H9 (cell line): ENCODE results near the gene ZSCAN16. TPM values are rescaled to one million over a fixed set of nuclear protein-coding genes. Genes with fewer than 3 reads are reported as not detected.
A peak's percentile ranks its signal among the peaks of the same experiment; 100 is the strongest.

Source experiments
- DNase-seq: peaks from one replicate; pipeline ENCODE4 v3.0.0-alpha.2; 2017
- H2AFZ ChIP-seq: one replicate; pipeline ENCODE4 v1.6.1; 2013; ENCODE audit warnings: mild to moderate bottlenecking, low read length, control low read depth, moderate library complexity
- H2AK5ac ChIP-seq: 2 replicates; pipeline ENCODE4 v1.6.1; 2013; ENCODE audit warnings: low read length, control low read depth, mixed read lengths; ENCODE audit not compliant: insufficient read length
- H2BK120ac ChIP-seq: one replicate; pipeline ENCODE4 v1.6.1; 2013; ENCODE audit warnings: low read depth, mild to moderate bottlenecking, low read length, control low read depth, inconsistent platforms; ENCODE audit not compliant: poor library complexity, severe bottlenecking
- H2BK12ac ChIP-seq: 2 replicates; pipeline ENCODE4 v1.6.1; 2013; ENCODE audit warnings: low read length, control low read depth, mixed read lengths, low read depth; ENCODE audit not compliant: insufficient read length
- H2BK15ac ChIP-seq: 2 replicates; pipeline ENCODE4 v1.6.1; 2013; ENCODE audit warnings: low read depth, low read length, control low read depth
- H2BK20ac ChIP-seq: one replicate; pipeline ENCODE4 v1.6.1; 2013; ENCODE audit warnings: low read depth, mild to moderate bottlenecking, low read length, control low read depth, inconsistent platforms; ENCODE audit not compliant: poor library complexity, severe bottlenecking
- H2BK5ac ChIP-seq: 2 replicates; pipeline ENCODE4 v1.6.1; 2013; ENCODE audit warnings: low read length, control low read depth, mixed read lengths; ENCODE audit not compliant: insufficient read length
- H3K14ac ChIP-seq: 2 replicates; pipeline ENCODE4 v1.6.1; 2013; ENCODE audit warnings: low read length, control low read depth; ENCODE audit not compliant: insufficient read depth
- H3K18ac ChIP-seq: 2 replicates; pipeline ENCODE4 v1.6.1; 2013; ENCODE audit warnings: low read depth, mild to moderate bottlenecking, mixed read lengths, low read length, control low read depth; ENCODE audit not compliant: insufficient read length
- H3K23ac ChIP-seq: 2 replicates; pipeline ENCODE4 v1.6.1; 2013; ENCODE audit warnings: low read length, control low read depth, mixed read lengths, low read depth; ENCODE audit not compliant: insufficient read length
- H3K23me2 ChIP-seq: 2 replicates; pipeline ENCODE4 v1.6.1; 2013; ENCODE audit warnings: low read depth, mild to moderate bottlenecking, mixed read lengths, low read length, control low read depth; ENCODE audit not compliant: insufficient read length, poor library complexity, severe bottlenecking
- H3K27ac ChIP-seq: 2 replicates; pipeline ENCODE4 v1.5.1; 2013; ENCODE audit warnings: low read length, control low read depth, mixed read lengths, low read depth; ENCODE audit not compliant: insufficient read length
- H3K27me3 ChIP-seq: 2 replicates; pipeline ENCODE4 v1.6.1; 2013; ENCODE audit warnings: low read length, control low read depth, inconsistent platforms; ENCODE audit not compliant: insufficient read depth
- H3K4ac ChIP-seq: 2 replicates; pipeline ENCODE4 v1.6.1; 2013; ENCODE audit warnings: low read depth, mild to moderate bottlenecking, control low read depth, inconsistent platforms, low read length, moderate library complexity
- H3K4me1 ChIP-seq: 2 replicates; pipeline ENCODE4 v1.6.1; 2013; ENCODE audit warnings: low read length, control low read depth, inconsistent platforms; ENCODE audit not compliant: insufficient read depth
- H3K4me2 ChIP-seq: 2 replicates; pipeline ENCODE4 v1.6.1; 2013; ENCODE audit warnings: low read length, control low read depth, mixed read lengths; ENCODE audit not compliant: insufficient read length, insufficient read depth
- H3K56ac ChIP-seq: 2 replicates; pipeline ENCODE4 v1.6.1; 2013; ENCODE audit warnings: low read depth, mild to moderate bottlenecking, mixed read lengths, low read length, control low read depth; ENCODE audit not compliant: insufficient read length
- H3K79me1 ChIP-seq: 2 replicates; pipeline ENCODE4 v1.6.1; 2013; ENCODE audit warnings: low read depth, mild to moderate bottlenecking, moderate library complexity, low read length, control low read depth, inconsistent platforms; ENCODE audit not compliant: insufficient read depth, poor library complexity, severe bottlenecking
- H3K79me2 ChIP-seq: 2 replicates; pipeline ENCODE4 v1.6.1; 2013; ENCODE audit warnings: low read length, control low read depth, inconsistent platforms; ENCODE audit not compliant: insufficient read depth
- H3K9ac ChIP-seq: 2 replicates; pipeline ENCODE4 v1.6.1; 2013; ENCODE audit warnings: low read length, control low read depth, mixed read lengths; ENCODE audit not compliant: insufficient read length; ENCODE audit errors: extremely low read depth
- H3K9me3 ChIP-seq: one replicate; pipeline ENCODE4 v1.6.1; 2013; ENCODE audit warnings: low read depth, low read length, inconsistent platforms; ENCODE audit not compliant: control insufficient read depth
- H3T11ph ChIP-seq: one replicate; pipeline ENCODE4 v1.6.1; 2013; ENCODE audit warnings: mild to moderate bottlenecking, low read length, control low read depth, inconsistent platforms
- H4K20me1 ChIP-seq: one replicate; pipeline ENCODE4 v1.6.1; 2013; ENCODE audit not compliant: control insufficient read depth, insufficient read length, insufficient read depth
- H4K5ac ChIP-seq: 2 replicates; pipeline ENCODE4 v1.6.1; 2013; ENCODE audit warnings: low read depth, mild to moderate bottlenecking, mixed read lengths, low read length, control low read depth; ENCODE audit not compliant: insufficient read length
- H4K8ac ChIP-seq: replicated peaks from 2 replicates; pipeline ENCODE4 v1.6.1; 2013; ENCODE audit warnings: low read length, control low read depth, mixed read lengths, low read depth; ENCODE audit not compliant: insufficient read length
- H4K91ac ChIP-seq: 2 replicates; pipeline ENCODE4 v1.6.1; 2013; ENCODE audit warnings: low read depth, mild to moderate bottlenecking, moderate library complexity, mixed read lengths, low read length, control low read depth; ENCODE audit not compliant: insufficient read length
- H3K27ac Mint-ChIP-seq, 3 experiments: 2 replicates in 2 of 3; 3 replicates in 1 of 3; pipeline ENCODE4 v1.8.0; 2020 to 2021; ENCODE audit warnings: mixed read lengths in 3 of 3, mild to moderate bottlenecking in 1 of 3, moderate library complexity in 1 of 3
- H3K27me3 Mint-ChIP-seq: 2 replicates; pipeline ENCODE4 v1.8.0; 2021; ENCODE audit warnings: low read depth, mild to moderate bottlenecking, moderate library complexity, mixed read lengths
- H3K36me3 Mint-ChIP-seq, 3 experiments: 2 replicates in 2 of 3; 3 replicates in 1 of 3; pipeline ENCODE4 v1.8.0; 2020 to 2021; ENCODE audit warnings: low read depth in 3 of 3, mixed read lengths in 3 of 3; ENCODE audit not compliant: insufficient read depth in 1 of 3
- H3K4me1 Mint-ChIP-seq, 2 experiments: 2 replicates each; pipeline ENCODE4 v1.8.0; 2020; ENCODE audit warnings: mixed read lengths in 2 of 2
- H3K4me3 Mint-ChIP-seq, 2 experiments: 2 replicates in 1 of 2; 3 replicates in 1 of 2; pipeline ENCODE4 v1.8.0; 2020 to 2021; ENCODE audit warnings: mild to moderate bottlenecking in 2 of 2, mixed read lengths in 2 of 2, moderate library complexity in 1 of 2
- H3K9me3 Mint-ChIP-seq, 2 experiments: 2 replicates in 1 of 2; 3 replicates in 1 of 2; pipeline ENCODE4 v1.8.0; 2020; ENCODE audit warnings: mild to moderate bottlenecking in 2 of 2, mixed read lengths in 2 of 2, moderate library complexity in 1 of 2
- WGBS: extraction: QIAGEN DNeasy Blood & Tissue Kit; methylation state at CpG from one replicate; pipeline ENCODE4 v1.1.7; 2013; ENCODE audit warnings: missing lambda C conversion rate, low lambda C conversion rate, mixed read lengths; ENCODE audit not compliant: insufficient read length; ENCODE audit errors: extremely low coverage; 5-methylcytosine and 5-hydroxymethylcytosine counted together
- total RNA-seq: library from RNA; stranded (reverse); gene quantifications from 2 replicates; pipeline ENCODE4 v1.2.1, GENCODE V29; 2021
- TF ChIP-seq, protein P1 (sequence below): fragments of 200-600 bp; sonication (generic); conservative IDR thresholded peaks from 3 replicates; pipeline ENCODE4 v1.8.0; 2021; ENCODE audit warnings: antibody characterized with exemption, mild to moderate bottlenecking

Gene ZSCAN16
- total RNA-seq, 1 experiment from 2014 or later: 11.0 TPM

DNA sequence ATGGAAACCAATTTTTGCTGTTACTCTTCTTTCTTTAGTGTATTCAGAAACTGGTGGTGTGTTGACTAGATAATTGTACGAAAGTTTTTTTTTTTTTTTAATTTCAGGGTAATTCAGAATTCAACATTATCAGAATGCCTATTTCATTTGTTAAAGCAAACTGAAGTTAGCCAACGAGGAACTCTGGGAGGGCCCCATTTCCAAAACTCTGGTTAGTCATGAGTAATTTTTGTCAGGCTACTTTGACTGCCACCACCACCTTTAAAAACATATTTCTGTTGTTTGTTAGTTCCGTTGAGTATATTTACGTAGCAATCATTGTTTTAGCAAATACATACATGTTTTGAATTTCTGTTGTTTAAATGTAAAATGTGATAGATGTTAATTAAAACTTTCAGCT, 18.0 kb downstream of the ZSCAN16 start:
- no peak overlapping the region for H2BK120ac ChIP-seq
- H3K18ac ChIP-seq: no peak overlapping the region
- H3K23me2 ChIP-seq: peaks cover 4% of the 10 kb centered on the region
- DNase-seq: no peak
- no peaks in the 10 kb centered on the region for H3K79me1 ChIP-seq
- no peak overlapping the region for H2BK12ac ChIP-seq
- Mint-ChIP-seq H3K9me3 (no peaks in the 10 kb centered on the region), H3K27me3 (peaks cover 23% of the 10 kb centered on the region), H3K36me3 (peaks cover 7 to 27% (median 21%) of the 10 kb centered on the region in 3 experiments; a peak in 6 of 7 replicates), H3K4me3 (peak overlapping the region; percentile 94 to 98), H3K27ac (peak overlapping the region; percentile 92 to 97 (median 93); a peak in 6 of 7 replicates), H3K4me1 (peaks cover 11 to 18% of the 10 kb centered on the region in 2 experiments)
- H4K5ac ChIP-seq: no peak overlapping the region
- peaks cover 4% of the 10 kb centered on the region; the same call in 1 of the 2 replicates for H3K4me1 ChIP-seq
- H3K4me2 ChIP-seq: peak overlapping the region; percentile 55
- H4K20me1 ChIP-seq: no peaks in the 10 kb centered on the region
- no peaks in the 10 kb centered on the region; the same call in 1 of the 2 replicates for H3K27me3 ChIP-seq
- no peak overlapping the region for H2BK5ac ChIP-seq
- no peak overlapping the region for H4K8ac ChIP-seq
- no CpG with 5 or more reads among the region's 4 CpGs for WGBS
- TF ChIP-seq, protein P1, sequence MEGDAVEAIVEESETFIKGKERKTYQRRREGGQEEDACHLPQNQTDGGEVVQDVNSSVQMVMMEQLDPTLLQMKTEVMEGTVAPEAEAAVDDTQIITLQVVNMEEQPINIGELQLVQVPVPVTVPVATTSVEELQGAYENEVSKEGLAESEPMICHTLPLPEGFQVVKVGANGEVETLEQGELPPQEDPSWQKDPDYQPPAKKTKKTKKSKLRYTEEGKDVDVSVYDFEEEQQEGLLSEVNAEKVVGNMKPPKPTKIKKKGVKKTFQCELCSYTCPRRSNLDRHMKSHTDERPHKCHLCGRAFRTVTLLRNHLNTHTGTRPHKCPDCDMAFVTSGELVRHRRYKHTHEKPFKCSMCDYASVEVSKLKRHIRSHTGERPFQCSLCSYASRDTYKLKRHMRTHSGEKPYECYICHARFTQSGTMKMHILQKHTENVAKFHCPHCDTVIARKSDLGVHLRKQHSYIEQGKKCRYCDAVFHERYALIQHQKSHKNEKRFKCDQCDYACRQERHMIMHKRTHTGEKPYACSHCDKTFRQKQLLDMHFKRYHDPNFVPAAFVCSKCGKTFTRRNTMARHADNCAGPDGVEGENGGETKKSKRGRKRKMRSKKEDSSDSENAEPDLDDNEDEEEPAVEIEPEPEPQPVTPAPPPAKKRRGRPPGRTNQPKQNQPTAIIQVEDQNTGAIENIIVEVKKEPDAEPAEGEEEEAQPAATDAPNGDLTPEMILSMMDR: no peak
- no peaks in the 10 kb centered on the region for H3K9me3 ChIP-seq
- H2AFZ ChIP-seq: no peak overlapping the region
- no peak overlapping the region for H2BK15ac ChIP-seq
- H3K23ac ChIP-seq: no peak overlapping the region
- H3K9ac ChIP-seq: peak overlapping the region; percentile 93
- no peak overlapping the region for H3K4ac ChIP-seq
- no peak overlapping the region for H2BK20ac ChIP-seq
- no peak overlapping the region for H3K56ac ChIP-seq
- H2AK5ac ChIP-seq: no peak overlapping the region
- no peak overlapping the region for H3K27ac ChIP-seq
- H3T11ph ChIP-seq: no peak overlapping the region
- H4K91ac ChIP-seq: no peak overlapping the region
- H3K79me2 ChIP-seq: peaks cover 4% of the 10 kb centered on the region; the same call in 1 of the 2 replicates
- H3K14ac ChIP-seq: no peak overlapping the region
